IPS-18c (cell line): ENCODE results near the gene MOB3A.
"Not testable (repeated sequence)": the region's sequence is repeated elsewhere in the genome, so short reads cannot be mapped to it uniquely, and the experiment has no call there.

Experiments used
- H3K4me3 ChIP-seq: 2 replicates; pipeline ENCODE4 v1.7.0; 2013; ENCODE audit warnings: low read depth, mild to moderate bottlenecking, low read length, moderate library complexity; ENCODE audit not compliant: insufficient read depth
- H3K9me3 ChIP-seq: one replicate; pipeline ENCODE4 v1.6.1; 2013; ENCODE audit warnings: mild to moderate bottlenecking, low read length, moderate library complexity; ENCODE audit not compliant: control insufficient read depth, insufficient read depth

Gene MOB3A

GRCh38 chr19:2096480-2097202, 515 bp upstream of the MOB3A start, which contains the start of gene IZUMO4:
IZUMO4 (plus strand) TSS chr19:2096915; CDS start chr19:2096946, 31 bp downstream.
- Histone ChIP-seq H3K4me3 (peak within 1 kb of the TSS; percentile 79), H3K9me3 (no peaks in the 10 kb centered on the region)

GRCh38 chr19:2091926-2092525, 4.1 kb downstream of the MOB3A start:
- not testable (repeated sequence) for H3K9me3 ChIP-seq, H3K4me3 ChIP-seq

- H3K4me3 ChIP-seq = no peak overlapping the region
- no peaks in the 10 kb centered on the region for H3K9me3 ChIP-seq
These were observed 6.4 kb downstream of the MOB3A start for GRCh38 chr19:2089727-2090053.

GRCh38 chr19:2089001-2089711, 7.0 kb downstream of the MOB3A start:
- H3K9me3 ChIP-seq = no peaks in the 10 kb centered on the region
- H3K4me3 ChIP-seq = no peak overlapping the region

- Histone ChIP-seq H3K4me3 (no peak overlapping the region), H3K9me3 (peaks cover 4% of the 10 kb centered on the region)
These were observed 8.5 kb downstream of the MOB3A start for GRCh38 chr19:2087621-2088100.

GRCh38 chr19:2086695-2087620, 9.2 kb downstream of the MOB3A start:
- not testable (repeated sequence) for H3K9me3 ChIP-seq, H3K4me3 ChIP-seq

- Histone ChIP-seq H3K4me3 (no peak overlapping the region), H3K9me3 (peaks cover 4% of the 10 kb centered on the region)
These were observed 11.0 kb downstream of the MOB3A start for GRCh38 chr19:2084993-2085720.

- Histone ChIP-seq H3K4me3 (no peak overlapping the region), H3K9me3 (peaks cover 4% of the 10 kb centered on the region)
These were observed 12.8 kb downstream of the MOB3A start for GRCh38 chr19:2083174-2083854.

- Histone ChIP-seq H3K4me3 (no peak overlapping the region), H3K9me3 (peaks cover 4% of the 10 kb centered on the region)
These were observed 14.0 kb downstream of the MOB3A start for GRCh38 chr19:2081873-2082810.

GRCh38 chr19:2080336-2080988, 15.7 kb downstream of the MOB3A start:
- no peak overlapping the region for H3K4me3 ChIP-seq
- H3K9me3 ChIP-seq = peaks cover 4% of the 10 kb centered on the region

- Histone ChIP-seq H3K4me3 (no peak overlapping the region), H3K9me3 (peaks cover 4% of the 10 kb centered on the region)
These were observed 16.2 kb downstream of the MOB3A start for GRCh38 chr19:2079865-2080301.

- H3K9me3 ChIP-seq = peaks cover 4% of the 10 kb centered on the region
- no peak overlapping the region for H3K4me3 ChIP-seq
These were observed 16.9 kb downstream of the MOB3A start for GRCh38 chr19:2079076-2079864.

- H3K9me3 ChIP-seq = no peaks in the 10 kb centered on the region
- H3K4me3 ChIP-seq = no peak overlapping the region
These were observed 18.1 kb downstream of the MOB3A start for GRCh38 chr19:2077833-2078619.
